HCT116 (cell line): ENCODE measurements around the gene PAM16. TPM values are rescaled to one million over a fixed set of nuclear protein-coding genes. Genes with fewer than 3 reads are reported as not detected.

Experiments used
- ATAC-seq: fragments of 200-7000 bp; cut with Tn5 transposase; 2 replicates; pipeline ENCODE4 v1.9.1; 2020; ENCODE audit warnings: mild to moderate bottlenecking, moderate library complexity
- BruUV-seq: library from RNA; stranded (reverse); fragments of 400-500 nt; replicated peaks from 2 replicates; lab custom pipeline; 2021; lab: Mats Ljungman, UMichigan
- CTCF ChIA-PET: fragments of 300-600 bp; sonication (Branson Sonifier 250); formaldehyde crosslinking; loops from one replicate; lab custom pipeline; 2021; ENCODE audit warnings: antibody characterized with exemption; lab: Charles Lee
- POLR2A ChIA-PET: fragments of 300-600, 350-600 bp; sonication (Branson Sonifier 250); formaldehyde crosslinking; loops from one replicate; lab custom pipeline; 2021; ENCODE audit warnings: antibody characterized with exemption; lab: Charles Lee
- RAD21 ChIA-PET, 2 experiments: fragments of 300-600 bp; sonication (Branson Sonifier 250); formaldehyde crosslinking; loops; one replicate each; lab custom pipeline; 2023; ENCODE audit warnings: low total read pairs in 2 of 2; ENCODE audit not compliant: uncharacterized antibody in 2 of 2, unreplicated experiment in 2 of 2, low non-redundant PET in 1 of 2; lab: Charles Lee
- DNase-seq: peaks from one replicate; pipeline ENCODE4 v3.0.0-alpha.2; 2010; ENCODE audit warnings: low read depth, low spot score
- H2AFZ ChIP-seq: fragments of 200-600 bp; shearing (Covaris generic), sonication (generic); 2 replicates; pipeline ENCODE4 v1.6.1; 2017; ENCODE audit warnings: low read depth, mixed run types, mixed read lengths, antibody characterized with exemption, low read length; ENCODE audit not compliant: poor library complexity, severe bottlenecking
- H3K27ac ChIP-seq: 2 replicates; pipeline ENCODE4 v1.5.1; 2012; ENCODE audit warnings: low read depth, low read length
- H3K27me3 ChIP-seq: fragments of 200-600 bp; sonication (generic); 2 replicates; pipeline ENCODE4 v1.6.1; 2016; ENCODE audit warnings: mixed run types, low read length, mixed read lengths; ENCODE audit not compliant: insufficient read depth
- H3K36me3 ChIP-seq, 2 experiments: fragments of 200-500 bp in 1 of 2; fragments of 200-600 bp in 1 of 2; sonication (Bioruptor generic) in 1 of 2; sonication (generic) in 1 of 2; 2 replicates each; pipeline versions ENCODE4 v1.5.1 to v1.6.1; 2014 to 2016; ENCODE audit warnings: low read length in 2 of 2, inconsistent platforms in 1 of 2, mixed read lengths in 1 of 2, mixed run types in 1 of 2; ENCODE audit not compliant: insufficient read depth in 2 of 2, control insufficient read depth in 1 of 2
- H3K4me1 ChIP-seq, 2 experiments: fragments of 200-600 bp in 1 of 2; sonication (generic) in 1 of 2; 2 replicates each; pipeline versions ENCODE4 v1.5.1 to v1.6.1; 2012 to 2017; ENCODE audit warnings: low read length in 2 of 2, inconsistent platforms in 1 of 2, mild to moderate bottlenecking in 1 of 2, mixed read lengths in 1 of 2, mixed run types in 1 of 2, moderate library complexity in 1 of 2; ENCODE audit not compliant: insufficient read depth in 2 of 2, control insufficient read depth in 1 of 2
- H3K4me2 ChIP-seq: fragments of 200-600 bp; sonication (generic); 2 replicates; pipeline ENCODE4 v1.6.1; 2017; ENCODE audit warnings: mixed run types, low read length, mixed read lengths
- H3K4me3 ChIP-seq, 2 experiments: fragments of 200-600 bp in 1 of 2; sonication (generic) in 1 of 2; replicated peaks in 1 of 2; 2 replicates each; pipeline ENCODE4 v1.5.1; 2011 to 2016; ENCODE audit warnings: low read length in 2 of 2, control low read depth in 1 of 2, low read depth in 1 of 2, mild to moderate bottlenecking in 1 of 2, mixed read lengths in 1 of 2, mixed run types in 1 of 2
- H3K79me2 ChIP-seq: fragments of 200-600 bp; sonication (generic); 2 replicates; pipeline ENCODE4 v1.6.1; 2017; ENCODE audit warnings: mild to moderate bottlenecking, mixed run types, low read length, moderate library complexity, mixed read lengths; ENCODE audit not compliant: insufficient read depth
- H3K9ac ChIP-seq: fragments of 200-600 bp; sonication (generic); 2 replicates; pipeline ENCODE4 v1.6.1; 2016; ENCODE audit warnings: low read length, mixed read lengths
- H3K9me2 ChIP-seq: fragments of 200-600 bp; sonication (generic), shearing (Covaris generic); 2 replicates; pipeline ENCODE4 v1.6.1; 2017; ENCODE audit warnings: mixed run types, mild to moderate bottlenecking, moderate library complexity; ENCODE audit not compliant: insufficient read depth
- H3K9me3 ChIP-seq, 2 experiments: fragments of 200-500 bp in 1 of 2; fragments of 200-600 bp in 1 of 2; sonication (Bioruptor generic) in 1 of 2; sonication (generic) in 1 of 2; 2 replicates each; pipeline ENCODE4 v1.6.1; 2014 to 2017; ENCODE audit warnings: low read length in 2 of 2, mixed read lengths in 2 of 2, inconsistent platforms in 1 of 2, low read depth in 1 of 2, mild to moderate bottlenecking in 1 of 2, mixed run types in 1 of 2, moderate library complexity in 1 of 2; ENCODE audit not compliant: control insufficient read depth in 1 of 2, insufficient read depth in 1 of 2
- H4K20me1 ChIP-seq: fragments of 200-600 bp; sonication (generic), shearing (Covaris generic); 2 replicates; pipeline ENCODE4 v1.6.1; 2017; ENCODE audit warnings: mixed run types, mild to moderate bottlenecking, moderate library complexity; ENCODE audit not compliant: insufficient read depth
- CEBPB ChIP-seq: IDR thresholded peaks from 2 replicates; pipeline ENCODE4 v1.6.1; 2012; ENCODE audit warnings: low read depth
- EGR1 ChIP-seq: IDR thresholded peaks from 2 replicates; pipeline ENCODE4 v1.6.1; 2012; ENCODE audit warnings: low read depth
- EZH2 ChIP-seq: fragments of 200-600 bp; sonication (generic); IDR thresholded peaks from 2 replicates; pipeline ENCODE4 v1.6.1; 2017; ENCODE audit warnings: antibody characterized with exemption, mixed run types
- JUND ChIP-seq: IDR thresholded peaks from 2 replicates; pipeline ENCODE4 v1.6.1; 2012
- POLR2A ChIP-seq: IDR thresholded peaks from 2 replicates; pipeline ENCODE4 v1.7.0; 2011; ENCODE audit warnings: borderline replicate concordance; ENCODE audit not compliant: insufficient read depth, insufficient read length; ENCODE audit errors: extremely low read depth
- RAD21 ChIP-seq: IDR thresholded peaks from 2 replicates; pipeline ENCODE4 v1.6.1; 2012; ENCODE audit warnings: low read depth, mild to moderate bottlenecking
- SP1 ChIP-seq: IDR thresholded peaks from 2 replicates; pipeline ENCODE4 v1.6.1; 2012; ENCODE audit warnings: low read depth
- intact Hi-C: fragments of 100-400 bp; cut with micrococcal nuclease; formaldehyde crosslinking; loops from 2 replicates; pipeline ENCODE4 v1.10.0; 2022
- total RNA-seq: library from RNA; stranded (reverse); gene quantifications from one replicate; pipeline ENCODE4 v1.2.1, GENCODE V29; 2021; ENCODE audit not compliant: unreplicated experiment
- TF ChIP-seq, protein P1 (sequence below), 3 experiments: fragments of 200-600 bp in 1 of 3; sonication (generic) in 1 of 3; IDR thresholded peaks in 2 of 3; conservative IDR thresholded peaks in 1 of 3; 2 replicates each; pipeline ENCODE4 v1.5.1; 2012 to 2017; ENCODE audit warnings: low read depth in 2 of 3, low read length in 2 of 3, antibody characterized with exemption in 1 of 3, borderline replicate concordance in 1 of 3, control low read depth in 1 of 3, mild to moderate bottlenecking in 1 of 3, mixed read lengths in 1 of 3, mixed run types in 1 of 3, moderate library complexity in 1 of 3; ENCODE audit not compliant: insufficient read depth in 1 of 3
- TF ChIP-seq, protein P2 (sequence below): IDR thresholded peaks from 2 replicates; pipeline ENCODE4 v1.6.1; 2012; ENCODE audit warnings: low read depth

PAM16 gene
- total RNA-seq, 1 experiment from 2014 or later: 102 TPM

DNA sequence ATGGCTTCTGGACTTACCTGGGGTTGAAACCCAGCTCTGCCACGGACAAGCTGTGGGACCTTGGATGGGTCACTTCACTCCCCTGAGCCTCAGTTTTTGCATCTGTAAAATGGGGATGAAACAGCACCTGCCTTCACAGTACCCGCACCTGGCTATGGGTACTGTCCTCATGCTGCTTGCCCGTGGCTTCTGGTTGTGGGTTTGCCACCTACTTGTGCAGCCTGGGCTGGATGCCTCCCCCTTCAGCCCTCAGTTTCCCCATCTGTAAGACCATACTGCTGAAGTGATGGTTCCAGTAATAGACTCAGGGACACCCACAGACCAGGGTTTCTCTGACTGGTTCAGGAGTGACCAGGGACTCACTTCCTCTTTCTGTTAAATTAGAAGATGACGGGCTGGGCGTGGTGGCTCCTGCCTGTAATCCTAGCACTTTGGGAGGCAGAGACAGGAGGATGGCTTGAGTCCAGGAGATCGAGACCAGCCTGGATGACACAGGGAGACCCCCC lies 25.8 kb downstream of the PAM16 start:
- H3K9me2 ChIP-seq: no peaks in the 10 kb centered on the region
- ChIA-PET CTCF (no interaction called here), RAD21 (no interaction called here), POLR2A (no interaction called here)
- H3K4me1 ChIP-seq: peaks cover 8 to 44% of the 10 kb centered on the region in 2 experiments; a peak in 2 of 4 replicates
- peaks cover 91% of the 10 kb centered on the region for H3K79me2 ChIP-seq
- no peak overlapping the region for H3K4me2 ChIP-seq
- H3K9ac ChIP-seq: no peak overlapping the region
- no peaks in the 10 kb centered on the region for H4K20me1 ChIP-seq
- no peak overlapping the region for H3K4me3 ChIP-seq
- no peaks in the 10 kb centered on the region for H3K27me3 ChIP-seq
- intact Hi-C loops: no loop called here
- no peak for ATAC-seq
- no TSS peak for BruUV-seq
- H3K9me3 ChIP-seq: no peaks in the 10 kb centered on the region
- no peaks in the 10 kb centered on the region for H3K36me3 ChIP-seq
- DNase-seq: no peak
- no peak overlapping the region for H2AFZ ChIP-seq
- no peak overlapping the region for H3K27ac ChIP-seq
- no peak for TF ChIP-seq SP1
- no peak for TF ChIP-seq CEBPB
- no peak for TF ChIP-seq JUND
- TF ChIP-seq, protein P1, sequence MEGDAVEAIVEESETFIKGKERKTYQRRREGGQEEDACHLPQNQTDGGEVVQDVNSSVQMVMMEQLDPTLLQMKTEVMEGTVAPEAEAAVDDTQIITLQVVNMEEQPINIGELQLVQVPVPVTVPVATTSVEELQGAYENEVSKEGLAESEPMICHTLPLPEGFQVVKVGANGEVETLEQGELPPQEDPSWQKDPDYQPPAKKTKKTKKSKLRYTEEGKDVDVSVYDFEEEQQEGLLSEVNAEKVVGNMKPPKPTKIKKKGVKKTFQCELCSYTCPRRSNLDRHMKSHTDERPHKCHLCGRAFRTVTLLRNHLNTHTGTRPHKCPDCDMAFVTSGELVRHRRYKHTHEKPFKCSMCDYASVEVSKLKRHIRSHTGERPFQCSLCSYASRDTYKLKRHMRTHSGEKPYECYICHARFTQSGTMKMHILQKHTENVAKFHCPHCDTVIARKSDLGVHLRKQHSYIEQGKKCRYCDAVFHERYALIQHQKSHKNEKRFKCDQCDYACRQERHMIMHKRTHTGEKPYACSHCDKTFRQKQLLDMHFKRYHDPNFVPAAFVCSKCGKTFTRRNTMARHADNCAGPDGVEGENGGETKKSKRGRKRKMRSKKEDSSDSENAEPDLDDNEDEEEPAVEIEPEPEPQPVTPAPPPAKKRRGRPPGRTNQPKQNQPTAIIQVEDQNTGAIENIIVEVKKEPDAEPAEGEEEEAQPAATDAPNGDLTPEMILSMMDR (IDR thresholded peaks at IDR 0.05 in 2 of 3, conservative IDR thresholded peaks at IDR 0.05 in 1 of 3; ENCODE audit: borderline replicate concordance in 1 of 3, insufficient read depth in 1 of 3, low read depth in 2 of 3, low read length in 2 of 3): no peak
- TF ChIP-seq RAD21: no peak
- no peak for TF ChIP-seq POLR2A
- TF ChIP-seq, protein P2, sequence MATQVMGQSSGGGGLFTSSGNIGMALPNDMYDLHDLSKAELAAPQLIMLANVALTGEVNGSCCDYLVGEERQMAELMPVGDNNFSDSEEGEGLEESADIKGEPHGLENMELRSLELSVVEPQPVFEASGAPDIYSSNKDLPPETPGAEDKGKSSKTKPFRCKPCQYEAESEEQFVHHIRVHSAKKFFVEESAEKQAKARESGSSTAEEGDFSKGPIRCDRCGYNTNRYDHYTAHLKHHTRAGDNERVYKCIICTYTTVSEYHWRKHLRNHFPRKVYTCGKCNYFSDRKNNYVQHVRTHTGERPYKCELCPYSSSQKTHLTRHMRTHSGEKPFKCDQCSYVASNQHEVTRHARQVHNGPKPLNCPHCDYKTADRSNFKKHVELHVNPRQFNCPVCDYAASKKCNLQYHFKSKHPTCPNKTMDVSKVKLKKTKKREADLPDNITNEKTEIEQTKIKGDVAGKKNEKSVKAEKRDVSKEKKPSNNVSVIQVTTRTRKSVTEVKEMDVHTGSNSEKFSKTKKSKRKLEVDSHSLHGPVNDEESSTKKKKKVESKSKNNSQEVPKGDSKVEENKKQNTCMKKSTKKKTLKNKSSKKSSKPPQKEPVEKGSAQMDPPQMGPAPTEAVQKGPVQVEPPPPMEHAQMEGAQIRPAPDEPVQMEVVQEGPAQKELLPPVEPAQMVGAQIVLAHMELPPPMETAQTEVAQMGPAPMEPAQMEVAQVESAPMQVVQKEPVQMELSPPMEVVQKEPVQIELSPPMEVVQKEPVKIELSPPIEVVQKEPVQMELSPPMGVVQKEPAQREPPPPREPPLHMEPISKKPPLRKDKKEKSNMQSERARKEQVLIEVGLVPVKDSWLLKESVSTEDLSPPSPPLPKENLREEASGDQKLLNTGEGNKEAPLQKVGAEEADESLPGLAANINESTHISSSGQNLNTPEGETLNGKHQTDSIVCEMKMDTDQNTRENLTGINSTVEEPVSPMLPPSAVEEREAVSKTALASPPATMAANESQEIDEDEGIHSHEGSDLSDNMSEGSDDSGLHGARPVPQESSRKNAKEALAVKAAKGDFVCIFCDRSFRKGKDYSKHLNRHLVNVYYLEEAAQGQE: no peak
- TF ChIP-seq EZH2: no peak
- TF ChIP-seq EGR1: no peak
